Caco-2 (cell line): ENCODE data around the gene KIF4A. TPM values are rescaled to one million over a fixed set of nuclear protein-coding genes. Genes with fewer than 3 reads are reported as not detected.

Experiments
- Bru-seq: library from RNA; stranded (reverse); fragments of 400-500 nt; gene quantifications from one replicate; lab custom pipeline; 2021; lab: Mats Ljungman, UMichigan
- BruChase-seq, 2 experiments: library from RNA; stranded (reverse); fragments of 400-500 nt; gene quantifications; one replicate each; lab custom pipeline; 2021; lab: Mats Ljungman, UMichigan
- BruUV-seq: library from RNA; stranded (reverse); fragments of 400-500 nt; replicated peaks from 2 replicates; lab custom pipeline; 2021; lab: Mats Ljungman, UMichigan
- CTCF ChIA-PET: fragments of 300-600 bp; sonication (Branson Sonifier 250); formaldehyde crosslinking; loops from one replicate; lab custom pipeline; 2022; ENCODE audit warnings: antibody characterized with exemption; lab: Charles Lee
- POLR2A ChIA-PET: fragments of 300-600 bp; sonication (Branson Sonifier 250); formaldehyde crosslinking; loops from one replicate; lab custom pipeline; 2022; ENCODE audit warnings: antibody characterized with exemption; lab: Charles Lee
- DNase-seq, 2 experiments: peaks; one replicate each; pipeline versions ENCODE4 v3.0.0 to v3.0.0-alpha.2; 2020 to 2022
- H3K27me3 ChIP-seq: replicated peaks from 2 replicates; pipeline ENCODE4 v1.6.0; 2011; ENCODE audit warnings: low read length; ENCODE audit not compliant: control insufficient read depth, insufficient read depth
- H3K36me3 ChIP-seq: 2 replicates; pipeline ENCODE4 v1.5.1; 2011; ENCODE audit warnings: low read length; ENCODE audit not compliant: control insufficient read depth, insufficient read depth
- H3K4me1 ChIP-seq: fragments of 250-450 bp; sonication (Bioruptor Pico); 2 replicates; pipeline ENCODE4 v1.5.1; 2020; ENCODE audit warnings: mild to moderate bottlenecking
- H3K4me3 ChIP-seq: 2 replicates; pipeline ENCODE4 v1.5.1; 2011; ENCODE audit warnings: low read depth, mild to moderate bottlenecking, control low read depth, low read length
- H3K9me3 ChIP-seq: fragments of 250-450 bp; sonication (Bioruptor Pico); 2 replicates; pipeline ENCODE4 v1.5.1; 2020; ENCODE audit warnings: mild to moderate bottlenecking, moderate library complexity
- H3K27ac Mint-ChIP-seq: one replicate; pipeline ENCODE4 v1.8.0; 2022; ENCODE audit warnings: mixed read lengths; ENCODE audit not compliant: unreplicated experiment
- H3K27me3 Mint-ChIP-seq: one replicate; pipeline ENCODE4 v1.8.0; 2022; ENCODE audit warnings: mixed read lengths; ENCODE audit not compliant: insufficient read depth, unreplicated experiment
- H3K36me3 Mint-ChIP-seq: one replicate; pipeline ENCODE4 v1.8.0; 2022; ENCODE audit warnings: mild to moderate bottlenecking, mixed read lengths; ENCODE audit not compliant: insufficient read depth, unreplicated experiment
- H3K4me1 Mint-ChIP-seq: one replicate; pipeline ENCODE4 v1.8.0; 2022; ENCODE audit warnings: low read depth, mixed read lengths; ENCODE audit not compliant: unreplicated experiment
- H3K4me3 Mint-ChIP-seq: one replicate; pipeline ENCODE4 v1.8.0; 2022; ENCODE audit warnings: mild to moderate bottlenecking, moderate library complexity, mixed read lengths; ENCODE audit not compliant: unreplicated experiment
- H3K9me3 Mint-ChIP-seq: one replicate; pipeline ENCODE4 v1.8.0; 2022; ENCODE audit warnings: mixed read lengths; ENCODE audit not compliant: unreplicated experiment
- CTCF ChIP-seq, 2 experiments: fragments of 200-600 bp in 1 of 2; IDR thresholded peaks; 1 replicate in 1 of 2; 2 replicates in 1 of 2; pipeline versions ENCODE4 v1.5.1 to v1.8.0; 2011 to 2022; ENCODE audit warnings: antibody characterized with exemption in 1 of 2, control low read depth in 1 of 2, inconsistent platforms in 1 of 2, low read depth in 1 of 2, low read length in 1 of 2, mild to moderate bottlenecking in 1 of 2, moderate library complexity in 1 of 2; ENCODE audit not compliant: insufficient read depth in 1 of 2, severe bottlenecking in 1 of 2, unreplicated experiment in 1 of 2
- intact Hi-C: fragments of 100-400 bp; cut with micrococcal nuclease; formaldehyde crosslinking; loops from one replicate; pipeline ENCODE4 v1.10.0; 2022; ENCODE audit not compliant: unreplicated experiment
- long read RNA-seq: library from polyadenylated mRNA; stranded (forward); transcript quantifications from one replicate; pipeline ENCODE4 v2.0.0, GENCODE V29; 2022
- total RNA-seq: library from RNA; stranded (reverse); gene quantifications from 2 replicates; pipeline ENCODE4 v1.2.3, GENCODE V29; 2022

The KIF4A gene, protein sequence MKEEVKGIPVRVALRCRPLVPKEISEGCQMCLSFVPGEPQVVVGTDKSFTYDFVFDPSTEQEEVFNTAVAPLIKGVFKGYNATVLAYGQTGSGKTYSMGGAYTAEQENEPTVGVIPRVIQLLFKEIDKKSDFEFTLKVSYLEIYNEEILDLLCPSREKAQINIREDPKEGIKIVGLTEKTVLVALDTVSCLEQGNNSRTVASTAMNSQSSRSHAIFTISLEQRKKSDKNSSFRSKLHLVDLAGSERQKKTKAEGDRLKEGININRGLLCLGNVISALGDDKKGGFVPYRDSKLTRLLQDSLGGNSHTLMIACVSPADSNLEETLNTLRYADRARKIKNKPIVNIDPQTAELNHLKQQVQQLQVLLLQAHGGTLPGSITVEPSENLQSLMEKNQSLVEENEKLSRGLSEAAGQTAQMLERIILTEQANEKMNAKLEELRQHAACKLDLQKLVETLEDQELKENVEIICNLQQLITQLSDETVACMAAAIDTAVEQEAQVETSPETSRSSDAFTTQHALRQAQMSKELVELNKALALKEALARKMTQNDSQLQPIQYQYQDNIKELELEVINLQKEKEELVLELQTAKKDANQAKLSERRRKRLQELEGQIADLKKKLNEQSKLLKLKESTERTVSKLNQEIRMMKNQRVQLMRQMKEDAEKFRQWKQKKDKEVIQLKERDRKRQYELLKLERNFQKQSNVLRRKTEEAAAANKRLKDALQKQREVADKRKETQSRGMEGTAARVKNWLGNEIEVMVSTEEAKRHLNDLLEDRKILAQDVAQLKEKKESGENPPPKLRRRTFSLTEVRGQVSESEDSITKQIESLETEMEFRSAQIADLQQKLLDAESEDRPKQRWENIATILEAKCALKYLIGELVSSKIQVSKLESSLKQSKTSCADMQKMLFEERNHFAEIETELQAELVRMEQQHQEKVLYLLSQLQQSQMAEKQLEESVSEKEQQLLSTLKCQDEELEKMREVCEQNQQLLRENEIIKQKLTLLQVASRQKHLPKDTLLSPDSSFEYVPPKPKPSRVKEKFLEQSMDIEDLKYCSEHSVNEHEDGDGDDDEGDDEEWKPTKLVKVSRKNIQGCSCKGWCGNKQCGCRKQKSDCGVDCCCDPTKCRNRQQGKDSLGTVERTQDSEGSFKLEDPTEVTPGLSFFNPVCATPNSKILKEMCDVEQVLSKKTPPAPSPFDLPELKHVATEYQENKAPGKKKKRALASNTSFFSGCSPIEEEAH
- total RNA-seq (36.9 and 39.6 TPM in 2 replicates), Bru-seq, nascent RNA (percentile 69 among the genes with signal in this experiment), BruChase-seq, experiment 1, labeled RNA remaining after a 2-hour chase (percentile 65 among the genes with signal in this experiment), BruChase-seq, experiment 2, labeled RNA remaining after a 6-hour chase (percentile 73 among the genes with signal in this experiment)
- long read RNA-seq, full-length matches to known transcripts = 29 of 41 reads
- long read RNA-seq, partial matches to known transcripts = 10 of 41 reads
- long read RNA-seq, other reads (novel, unspliced or antisense) = 2 of 41 reads

- ChIA-PET POLR2A (interaction anchor here (1.0 kb wide), 1 partner anchor 9 kb away, joined by 8 read pairs; no protein-coding TSS in a partner anchor), CTCF (interaction anchor here (1.6 kb wide), 1 partner anchor 157 kb away, joined by 7 read pairs; the partner anchor contains the start of gene IGBP1)
- Mint-ChIP-seq H3K4me3 (peak within 1 kb of the TSS; percentile 87), H3K9me3 (no peaks in the 10 kb centered on the region), H3K36me3 (peaks cover 6% of the 10 kb centered on the region), H3K27ac (peak within 1 kb of the TSS; percentile 83), H3K27me3 (no peaks in the 10 kb centered on the region), H3K4me1 (peaks cover 7% of the 10 kb centered on the region)
- H3K4me3 ChIP-seq = peak within 1 kb of the TSS; percentile 84
- no peaks in the 10 kb centered on the region for H3K27me3 ChIP-seq
- no peaks in the 10 kb centered on the region for H3K4me1 ChIP-seq
- no peak for TF ChIP-seq CTCF (IDR thresholded peaks at IDR 0.05; ENCODE audit: insufficient read depth in 1 of 2, low read depth in 1 of 2, low read length in 1 of 2, severe bottlenecking in 1 of 2, unreplicated experiment in 1 of 2)
- intact Hi-C loops = no loop called here
- DNase-seq = peak; percentile 84 to 87
- TSS peak; percentile 62 for BruUV-seq
- H3K36me3 ChIP-seq = no peaks in the 10 kb centered on the region
- H3K9me3 ChIP-seq = no peaks in the 10 kb centered on the region
These were observed at the start of gene KIF4A, which contains the start of gene PDZD11 for GRCh38 chrX:70289793-70290770. TSS of gene KIF4A (plus strand) at chrX:70290104. CDS start at chrX:70290459, 355 bp downstream. TSS of gene PDZD11 (minus strand) at chrX:70289927. CDS start at chrX:70289341, 586 bp downstream.

GRCh38 chrX:70240751-70241150, 49.2 kb upstream of the KIF4A start:
- no peaks in the 10 kb centered on the region for H3K27me3 Mint-ChIP-seq
- CTCF ChIA-PET = no interaction called here
- no peak for DNase-seq
- no peak overlapping the region for H3K4me3 Mint-ChIP-seq
- no peaks in the 10 kb centered on the region for H3K27me3 ChIP-seq
- no peaks in the 10 kb centered on the region for H3K4me1 Mint-ChIP-seq
- no peaks in the 10 kb centered on the region for H3K36me3 ChIP-seq
- intact Hi-C loops = no loop called here
- H3K36me3 Mint-ChIP-seq = no peaks in the 10 kb centered on the region
- H3K27ac Mint-ChIP-seq = no peak overlapping the region
- no peaks in the 10 kb centered on the region for H3K4me1 ChIP-seq
- no peak for TF ChIP-seq CTCF (IDR thresholded peaks at IDR 0.05; ENCODE audit: insufficient read depth in 1 of 2, low read depth in 1 of 2, low read length in 1 of 2, severe bottlenecking in 1 of 2, unreplicated experiment in 1 of 2)
- H3K4me3 ChIP-seq = no peak overlapping the region
- H3K9me3 ChIP-seq = no peaks in the 10 kb centered on the region
- POLR2A ChIA-PET = no interaction called here
- no TSS peak for BruUV-seq
- H3K9me3 Mint-ChIP-seq = no peaks in the 10 kb centered on the region
